SK-N-SH (cell line): Measurements from ENCODE around the gene NDUFAF8.

Experiments
- JUND ChIP-seq: IDR thresholded peaks from 2 replicates; pipeline ENCODE4 v1.4.0; 2012
- MXI1 ChIP-seq: IDR thresholded peaks from 2 replicates; pipeline ENCODE4 v1.6.1; 2012; ENCODE audit warnings: mild to moderate bottlenecking, low read depth, low read length, improper control_type of control experiment
- POLR2AphosphoS5 ChIP-seq: IDR thresholded peaks from 2 replicates; pipeline ENCODE4 v1.6.1; 2012; ENCODE audit warnings: low read depth, low read length
- RXRA ChIP-seq: IDR thresholded peaks from 2 replicates; pipeline ENCODE4 v1.4.0; 2012; ENCODE audit warnings: low read depth, mild to moderate bottlenecking, borderline replicate concordance
- TF ChIP-seq, protein P1 (sequence below): fragments of 200-600 bp; sonication (generic); IDR thresholded peaks from 2 replicates; pipeline ENCODE4 v1.6.1; 2017; ENCODE audit warnings: antibody characterized with exemption, mild to moderate bottlenecking, moderate library complexity

DNA sequence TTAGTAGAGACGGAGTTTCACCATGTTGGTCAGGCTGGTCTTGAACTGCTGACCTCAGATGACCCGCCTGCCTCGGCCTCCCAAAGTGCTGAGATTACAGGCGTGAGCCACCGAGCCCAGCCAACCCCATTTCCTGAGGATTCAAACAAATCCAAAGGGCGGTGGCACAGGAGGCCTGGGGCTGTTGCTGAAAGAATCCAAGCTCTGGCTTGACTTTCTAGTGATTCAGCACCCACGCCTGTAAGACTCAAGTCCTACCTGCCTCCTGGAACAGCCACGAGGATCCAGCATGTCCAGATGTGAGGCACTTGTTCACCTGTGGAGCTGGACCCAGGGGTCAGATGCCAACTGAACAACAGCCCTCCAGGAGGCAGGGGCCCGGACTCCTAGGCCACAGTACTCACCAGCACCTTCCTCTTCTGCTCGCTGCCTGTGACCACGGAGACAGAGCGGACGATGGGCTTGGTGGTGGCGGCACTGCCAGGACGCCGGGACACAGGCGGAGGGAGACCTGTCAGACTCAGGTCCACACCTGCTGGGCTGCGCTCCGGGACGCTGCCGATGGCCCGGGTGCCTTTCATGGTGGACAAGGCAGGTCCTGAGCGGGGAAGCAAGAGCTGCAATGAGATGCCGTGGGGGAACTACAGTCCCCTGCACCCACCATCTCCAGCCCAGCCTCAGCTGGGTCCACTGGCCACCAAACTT lies 19.5 kb upstream of the NDUFAF8 start:
- TF ChIP-seq, protein P1, sequence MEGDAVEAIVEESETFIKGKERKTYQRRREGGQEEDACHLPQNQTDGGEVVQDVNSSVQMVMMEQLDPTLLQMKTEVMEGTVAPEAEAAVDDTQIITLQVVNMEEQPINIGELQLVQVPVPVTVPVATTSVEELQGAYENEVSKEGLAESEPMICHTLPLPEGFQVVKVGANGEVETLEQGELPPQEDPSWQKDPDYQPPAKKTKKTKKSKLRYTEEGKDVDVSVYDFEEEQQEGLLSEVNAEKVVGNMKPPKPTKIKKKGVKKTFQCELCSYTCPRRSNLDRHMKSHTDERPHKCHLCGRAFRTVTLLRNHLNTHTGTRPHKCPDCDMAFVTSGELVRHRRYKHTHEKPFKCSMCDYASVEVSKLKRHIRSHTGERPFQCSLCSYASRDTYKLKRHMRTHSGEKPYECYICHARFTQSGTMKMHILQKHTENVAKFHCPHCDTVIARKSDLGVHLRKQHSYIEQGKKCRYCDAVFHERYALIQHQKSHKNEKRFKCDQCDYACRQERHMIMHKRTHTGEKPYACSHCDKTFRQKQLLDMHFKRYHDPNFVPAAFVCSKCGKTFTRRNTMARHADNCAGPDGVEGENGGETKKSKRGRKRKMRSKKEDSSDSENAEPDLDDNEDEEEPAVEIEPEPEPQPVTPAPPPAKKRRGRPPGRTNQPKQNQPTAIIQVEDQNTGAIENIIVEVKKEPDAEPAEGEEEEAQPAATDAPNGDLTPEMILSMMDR: no peak
- TF ChIP-seq POLR2AphosphoS5 (no peak), JUND (no peak), MXI1 (no peak), RXRA (no peak)
